ENCODE measurements around the gene BBIP1.
A peak's percentile ranks its signal among the peaks of the same experiment; 100 is the strongest.

BBIP1 gene, protein sequence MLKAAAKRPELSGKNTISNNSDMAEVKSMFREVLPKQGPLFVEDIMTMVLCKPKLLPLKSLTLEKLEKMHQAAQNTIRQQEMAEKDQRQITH

DNA sequence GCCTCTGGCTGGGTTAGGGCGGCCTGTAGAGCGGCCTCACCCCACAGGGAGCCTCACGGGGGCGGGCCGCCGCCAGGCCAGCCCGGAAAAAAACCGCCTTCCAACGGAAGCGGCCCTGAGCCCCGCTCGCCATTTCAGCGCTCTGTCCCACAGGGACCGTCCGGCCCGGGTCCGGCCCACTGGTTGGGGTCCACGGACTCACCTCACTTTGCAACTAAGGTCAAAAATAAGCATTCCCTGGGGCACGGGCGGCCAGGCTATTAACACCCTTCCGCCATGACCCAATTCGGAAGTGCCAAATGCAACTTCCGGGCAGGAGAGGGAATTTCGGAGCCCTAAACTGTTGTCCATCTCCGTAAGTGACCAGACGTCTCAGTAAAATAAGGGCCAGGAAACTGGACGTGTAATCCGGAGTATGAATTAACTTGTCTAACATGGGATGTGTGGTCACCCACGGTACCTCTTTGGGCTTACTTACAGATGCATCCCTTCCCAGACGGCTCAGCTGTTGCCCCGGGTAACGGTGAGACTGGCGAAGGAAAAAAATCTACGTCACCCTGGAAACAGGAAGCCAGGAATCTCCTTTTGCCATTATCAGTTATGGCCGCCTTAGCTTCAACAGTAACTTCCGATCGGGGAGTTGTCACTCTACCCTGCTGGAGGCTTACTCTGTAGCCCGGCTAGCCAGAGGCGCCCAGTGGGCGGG is at the start of gene BBIP1:
Gene BBIP1 (minus strand): TSS at position 538 of the 706 bp plus-strand sequence. CDS start 1,023 bp downstream, outside the sequence.
- DNase-seq (ENCODE audit: low read depth), result peak; percentile 100

DNA sequence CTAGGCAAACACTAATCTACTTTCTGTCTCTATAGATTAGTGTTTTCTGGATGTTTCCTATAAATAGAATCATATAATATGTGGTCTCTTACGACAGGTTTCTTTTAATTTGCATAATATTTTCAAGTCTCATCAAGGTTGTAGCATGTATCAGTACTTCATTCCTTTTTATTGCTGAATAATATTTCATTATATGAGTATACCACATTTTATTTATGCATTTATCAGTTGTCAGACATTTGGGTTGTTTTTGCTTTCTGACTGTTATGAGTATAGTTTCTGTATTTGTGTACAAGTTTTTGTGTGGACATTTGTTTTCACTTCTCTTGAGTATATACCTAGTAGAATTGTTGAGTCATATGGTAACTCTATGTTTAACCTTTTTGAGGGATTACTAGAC is 48.7 kb upstream of the BBIP1 start:
- no peak for DNase-seq (ENCODE audit: low read depth)

DNA sequence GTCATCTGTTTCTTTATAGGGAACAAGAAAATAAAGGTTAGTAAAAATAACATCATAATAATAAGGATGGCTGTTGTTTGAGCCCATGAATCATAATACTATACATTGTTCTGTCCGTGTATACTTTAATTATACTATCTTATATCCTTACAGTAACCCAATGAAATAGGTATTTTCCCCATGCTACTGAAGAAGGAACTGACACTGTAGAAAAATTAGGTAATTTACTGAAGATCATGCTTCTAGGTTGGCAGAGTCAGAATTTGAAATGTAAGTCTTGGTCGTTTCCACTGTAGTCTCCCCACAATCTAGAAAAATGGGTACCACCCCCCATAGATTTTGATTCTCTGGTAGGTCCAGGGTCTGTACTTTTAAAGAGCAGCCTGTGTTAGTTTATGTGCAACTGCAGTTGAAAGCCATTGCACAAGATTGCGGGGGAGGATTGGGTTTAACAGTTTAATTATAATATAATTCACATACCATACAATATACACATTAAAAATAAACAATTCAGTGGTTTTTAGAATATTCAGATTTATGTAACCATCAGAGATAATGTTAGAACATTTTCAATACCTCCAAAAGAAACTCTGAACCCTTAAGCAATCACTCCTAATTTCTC is 48.1 kb upstream of the BBIP1 start:
- DNase-seq (ENCODE audit: low read depth), result no peak

DNA sequence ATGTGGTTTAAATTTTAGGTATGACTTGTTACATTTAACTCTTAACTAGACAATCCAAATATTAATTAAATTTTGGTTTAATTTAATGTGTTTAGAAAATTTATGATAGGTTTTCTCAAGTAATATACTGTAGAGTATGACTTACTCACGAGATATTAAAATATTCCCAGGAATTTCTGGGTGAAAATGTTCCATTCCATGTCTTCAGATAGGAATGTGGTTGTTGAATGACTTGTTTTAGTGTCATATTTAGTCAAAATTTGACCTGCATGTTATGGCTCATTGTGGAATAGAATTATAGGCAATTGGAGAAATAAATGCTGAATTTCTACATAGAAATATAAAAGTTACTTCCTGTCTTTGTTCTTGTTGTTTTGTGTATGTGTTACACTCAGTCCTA is 47.2 kb upstream of the BBIP1 start:
- no peak for DNase-seq (ENCODE audit: low read depth)

DNA sequence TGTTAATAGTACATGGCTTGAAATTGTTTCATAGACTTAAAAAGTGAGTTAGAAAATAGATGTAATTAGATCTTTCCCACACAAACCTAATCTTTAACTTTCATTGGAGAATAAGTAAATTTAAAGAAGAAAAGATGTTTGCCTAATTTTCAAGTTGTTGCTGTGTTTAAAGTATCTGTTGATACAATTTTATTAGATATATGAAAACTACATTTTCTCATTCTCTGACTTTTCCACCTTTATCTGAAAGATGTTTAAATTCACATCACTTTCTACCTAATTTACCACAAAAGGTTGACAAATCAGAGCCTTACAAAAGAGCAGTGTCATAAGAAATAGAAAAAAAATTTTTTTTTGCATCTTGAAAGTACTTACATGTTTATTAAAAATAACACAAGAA is 46.2 kb upstream of the BBIP1 start:
- DNase-seq (ENCODE audit: low read depth), result no peak

DNA sequence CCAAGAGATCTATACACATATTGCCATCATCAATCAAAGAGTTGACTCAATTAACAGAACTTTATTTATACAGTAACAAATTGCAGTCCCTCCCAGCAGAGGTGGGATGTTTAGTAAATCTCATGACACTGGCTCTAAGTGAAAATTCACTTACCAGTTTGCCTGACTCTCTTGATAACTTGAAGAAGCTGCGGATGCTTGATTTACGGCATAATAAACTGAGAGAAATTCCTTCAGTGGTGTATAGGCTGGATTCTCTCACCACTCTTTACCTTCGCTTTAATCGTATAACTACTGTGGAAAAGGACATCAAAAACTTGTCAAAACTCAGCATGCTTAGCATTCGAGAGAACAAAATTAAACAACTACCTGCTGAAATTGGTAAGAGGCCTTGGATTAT is 45.7 kb upstream of the BBIP1 start:
- no peak for DNase-seq (ENCODE audit: low read depth)

DNA sequence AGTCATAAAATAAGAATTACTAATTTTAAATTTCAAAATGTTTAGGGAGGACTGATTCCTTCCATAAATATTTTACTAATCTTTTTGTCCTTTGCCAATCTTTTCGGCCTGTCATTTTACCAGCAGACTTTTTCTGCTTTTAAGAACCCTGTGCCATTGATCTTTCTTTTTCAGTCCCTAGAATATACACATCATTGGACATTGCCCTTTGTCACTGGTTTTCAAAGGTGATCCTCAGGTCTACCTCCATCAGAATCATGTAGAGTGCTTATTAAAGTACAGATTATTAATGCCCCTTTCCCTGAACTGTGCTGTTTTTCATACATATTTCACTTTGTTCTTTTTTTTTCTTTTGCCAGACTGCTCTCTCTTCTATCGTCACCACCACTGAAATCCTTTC is 44.2 kb upstream of the BBIP1 start:
- DNase-seq (ENCODE audit: low read depth), result no peak

DNA sequence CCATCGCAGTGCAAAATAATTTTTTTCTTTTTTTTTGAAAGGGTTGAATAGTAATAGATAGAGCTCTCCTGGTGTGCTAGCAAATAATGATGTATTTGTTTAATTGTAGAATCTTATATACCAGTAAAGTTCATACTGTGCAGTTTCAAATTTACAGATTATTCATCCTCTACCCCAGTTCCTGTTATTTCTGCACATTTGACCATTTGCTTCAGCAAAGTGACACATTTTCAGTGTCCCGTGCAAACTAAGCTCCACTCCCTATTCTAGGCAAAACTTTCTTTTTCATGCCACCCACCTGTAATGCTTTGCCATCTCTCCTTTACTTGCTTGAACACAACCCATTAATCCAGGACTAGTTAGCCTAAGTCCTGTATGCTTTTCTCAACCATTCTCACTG is 43.5 kb upstream of the BBIP1 start:
- DNase-seq (ENCODE audit: low read depth), result no peak

DNA sequence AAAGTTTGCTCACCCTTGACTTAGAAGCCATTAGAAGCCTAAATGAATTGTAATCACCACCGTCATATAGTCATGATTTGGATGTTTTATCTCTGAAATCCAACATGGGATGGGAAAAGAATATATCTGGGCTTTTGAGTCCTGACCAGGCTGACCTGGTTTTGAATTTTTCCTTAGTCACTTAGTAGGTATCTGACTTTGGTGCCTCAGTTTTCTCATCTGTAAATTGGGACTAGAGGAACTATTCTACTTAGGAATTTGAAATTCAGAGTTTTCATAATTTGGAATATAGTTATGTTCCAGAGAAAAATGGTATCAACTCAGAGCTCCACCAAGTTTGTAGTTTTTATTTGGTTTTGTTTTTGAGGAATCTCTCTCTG is 41.3 kb upstream of the BBIP1 start:
- no peak for DNase-seq (ENCODE audit: low read depth)

DNA sequence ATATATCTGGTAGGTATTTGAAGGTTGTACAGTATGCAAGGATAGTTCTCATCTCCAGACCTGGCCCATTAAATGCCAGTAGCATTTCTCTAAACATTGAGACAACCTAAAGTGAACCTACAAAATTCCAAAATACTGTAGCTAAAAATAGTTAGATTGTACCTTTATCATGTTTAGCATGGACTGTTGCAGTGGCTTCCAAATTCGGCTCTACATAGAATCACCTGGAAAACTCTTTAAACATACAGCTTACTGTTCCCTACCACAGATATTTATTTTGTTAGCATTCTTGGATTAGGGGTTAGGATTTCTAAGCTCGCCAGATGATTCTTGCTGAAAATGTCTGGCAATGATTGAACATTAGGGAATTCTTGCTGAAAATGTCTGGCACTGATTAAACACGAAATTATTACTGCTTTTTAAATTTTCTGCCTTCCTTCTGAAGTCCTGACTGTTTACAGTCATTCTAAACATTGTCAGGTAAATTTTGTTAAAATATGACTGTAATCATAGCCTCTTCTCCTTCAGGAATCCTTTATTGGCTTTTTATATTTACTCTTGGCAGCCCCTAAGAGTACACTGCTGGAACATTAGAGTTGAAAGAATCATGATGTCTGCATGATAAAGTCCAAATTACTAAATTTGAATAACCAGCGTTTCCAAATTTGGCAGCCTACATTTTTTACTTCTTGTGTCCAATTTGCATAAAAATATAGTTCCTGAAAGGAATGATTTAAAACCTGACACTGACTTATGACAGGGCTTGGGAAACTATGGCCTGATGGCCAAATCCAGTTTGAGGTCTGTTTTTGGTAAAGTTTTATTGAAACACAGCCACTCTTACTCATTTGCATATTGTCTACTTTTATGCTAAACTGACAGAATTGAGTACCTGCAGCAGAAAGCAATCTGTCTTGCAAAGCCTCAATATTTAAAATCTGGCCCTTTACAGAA is 40.7 kb upstream of the BBIP1 start:
- no peak for DNase-seq (ENCODE audit: low read depth)

DNA sequence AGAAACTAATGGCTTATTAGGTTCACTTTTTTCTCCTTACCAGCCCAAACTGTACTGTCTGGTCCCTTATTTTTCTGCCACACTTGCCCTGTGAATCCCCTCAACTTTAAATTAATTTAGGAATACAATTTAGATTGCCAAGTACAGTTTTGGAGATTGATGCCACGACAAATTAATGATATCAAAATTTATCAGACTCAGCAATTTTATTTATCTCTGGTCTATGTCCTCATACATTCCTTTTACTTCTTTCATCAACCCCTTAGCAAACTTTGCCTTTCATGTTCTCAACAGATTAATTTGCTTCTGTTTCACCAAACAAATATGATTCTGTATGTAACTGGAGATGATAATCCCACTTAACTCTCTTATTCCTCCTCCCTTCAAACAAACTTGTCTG is 38.6 kb upstream of the BBIP1 start:
- no peak for DNase-seq (ENCODE audit: low read depth)

DNA sequence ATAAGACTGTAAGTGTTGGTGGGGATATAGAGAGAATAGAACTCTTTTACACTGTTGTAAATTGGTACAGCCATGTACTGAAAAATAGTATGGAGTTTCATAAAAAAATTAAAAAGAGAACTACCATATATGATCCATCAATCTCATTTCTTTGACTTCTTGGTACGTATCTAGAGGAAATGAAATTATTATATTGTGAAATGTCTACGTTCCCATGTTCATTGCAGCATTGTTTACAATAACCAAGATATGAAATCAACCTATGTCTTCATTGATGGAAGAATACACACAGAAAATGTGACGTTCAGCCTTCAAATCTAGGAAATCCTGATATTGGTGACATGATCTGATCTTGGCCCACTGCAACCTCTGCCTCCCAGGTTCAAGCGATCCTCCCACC is 32.4 kb upstream of the BBIP1 start:
- DNase-seq (ENCODE audit: low read depth), result no peak

DNA sequence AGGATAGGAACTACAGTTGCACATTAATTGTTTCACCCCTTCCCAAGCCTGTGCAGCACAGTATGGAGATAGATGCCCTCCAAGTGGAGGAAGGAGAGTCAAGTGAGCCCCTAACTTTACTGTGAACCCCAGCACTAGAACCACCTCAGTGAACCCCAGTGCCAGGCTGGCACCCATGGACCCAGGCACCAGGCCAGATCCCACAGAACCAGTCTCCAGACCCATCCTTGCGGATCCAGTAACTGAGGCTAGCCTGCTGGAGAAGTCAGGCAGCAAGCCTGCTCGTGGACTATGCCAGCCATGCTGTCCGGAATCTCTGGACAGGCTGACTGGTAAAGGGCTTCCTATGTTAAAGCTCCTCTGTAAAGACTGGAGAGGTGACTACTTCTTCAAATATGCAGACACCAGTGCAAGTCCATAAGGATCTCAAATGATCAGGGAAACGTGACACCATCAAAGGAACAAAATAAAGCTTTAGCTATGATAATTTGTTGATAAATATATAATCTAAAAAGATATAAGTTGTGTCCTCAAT is 28.1 kb upstream of the BBIP1 start:
- DNase-seq (ENCODE audit: low read depth), result no peak

DNA sequence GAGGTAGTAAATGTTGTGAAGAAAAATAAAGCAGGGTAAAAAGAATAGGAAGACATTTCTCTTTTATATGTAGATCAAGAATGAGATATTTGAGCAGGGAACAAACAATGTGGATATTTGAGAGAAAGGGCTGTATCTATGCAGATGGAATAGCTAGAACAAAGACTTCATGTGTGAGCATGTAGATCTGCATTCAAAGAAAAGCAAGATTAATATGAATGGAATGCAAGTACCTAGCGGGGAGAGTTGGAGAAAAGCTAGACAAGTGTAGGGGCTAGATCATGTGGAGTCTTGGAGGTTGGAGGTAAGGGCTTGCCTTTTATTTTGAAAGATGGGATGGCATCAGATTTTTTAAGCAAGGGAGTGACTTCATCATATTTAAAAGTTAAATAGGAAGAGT is 27.5 kb upstream of the BBIP1 start:
- no peak for DNase-seq (ENCODE audit: low read depth)

DNA sequence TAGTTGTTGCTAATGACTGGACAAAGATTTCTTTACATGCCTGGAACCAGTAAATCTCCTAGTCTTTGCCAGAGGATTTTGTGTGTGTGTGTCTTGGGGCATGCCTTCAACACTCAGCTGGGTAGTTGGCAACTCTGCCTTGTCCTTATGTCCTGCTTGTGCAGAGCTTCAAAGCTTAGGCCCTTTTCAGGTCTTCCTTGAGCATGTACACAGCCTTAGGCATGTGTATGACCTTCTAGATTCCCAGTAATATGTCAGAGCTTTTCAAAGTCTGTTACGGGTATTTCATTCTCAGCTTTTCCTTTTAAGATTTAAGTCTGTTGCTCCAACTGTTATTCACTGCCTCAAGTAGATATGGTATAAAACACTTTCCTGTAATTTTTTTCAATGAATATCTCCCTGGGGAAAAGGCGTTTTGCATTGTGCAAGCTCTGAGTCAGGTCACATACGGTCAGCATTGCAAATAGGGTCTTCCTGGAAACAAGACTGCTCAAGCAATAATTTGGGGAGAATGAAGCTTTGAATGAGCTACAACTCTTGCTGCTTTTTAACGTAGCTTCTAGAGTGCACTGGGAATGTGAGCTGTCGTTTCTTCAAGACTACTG is 25.9 kb upstream of the BBIP1 start:
- DNase-seq (ENCODE audit: low read depth), result peak; percentile 82

DNA sequence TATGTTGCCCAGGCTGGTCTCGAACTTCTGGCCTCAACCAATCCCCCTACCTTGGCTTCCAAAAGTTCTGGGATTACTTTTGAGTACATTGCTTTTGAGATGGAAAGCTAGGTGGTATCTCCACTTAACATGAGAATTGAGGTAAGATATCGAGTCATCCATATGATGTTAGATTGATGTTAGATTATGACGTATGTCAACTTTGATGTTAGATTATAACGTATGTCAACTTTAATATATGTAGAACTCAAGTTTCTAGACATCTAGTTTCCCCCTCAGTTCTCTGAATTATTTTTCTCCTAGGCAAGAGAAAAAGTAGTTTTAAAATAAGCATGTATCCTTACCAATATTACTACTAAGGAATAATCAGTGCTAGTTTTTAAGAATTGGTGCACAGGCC is 20.4 kb upstream of the BBIP1 start:
- DNase-seq (ENCODE audit: low read depth), result no peak

DNA sequence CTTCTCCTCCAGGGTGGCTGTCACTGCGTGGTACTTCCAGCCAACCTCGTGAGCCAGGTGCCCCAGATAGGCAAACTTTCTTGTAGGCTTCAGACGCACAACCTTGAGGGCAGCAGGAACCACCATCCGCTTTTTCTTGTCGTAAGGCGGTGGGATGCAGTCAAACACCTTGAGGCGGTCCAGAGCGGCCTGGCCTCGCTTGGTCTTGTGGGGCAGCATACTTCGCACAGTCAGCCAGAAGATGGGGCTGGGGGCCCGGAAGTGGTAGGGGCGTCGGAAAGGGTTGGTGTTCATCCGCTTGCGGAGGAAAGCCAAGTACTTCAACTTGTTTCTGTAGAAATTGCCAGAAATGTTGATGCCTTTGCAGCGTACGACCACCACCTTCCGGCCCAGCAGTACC is 17.8 kb upstream of the BBIP1 start:
- DNase-seq (ENCODE audit: low read depth), result no peak

DNA sequence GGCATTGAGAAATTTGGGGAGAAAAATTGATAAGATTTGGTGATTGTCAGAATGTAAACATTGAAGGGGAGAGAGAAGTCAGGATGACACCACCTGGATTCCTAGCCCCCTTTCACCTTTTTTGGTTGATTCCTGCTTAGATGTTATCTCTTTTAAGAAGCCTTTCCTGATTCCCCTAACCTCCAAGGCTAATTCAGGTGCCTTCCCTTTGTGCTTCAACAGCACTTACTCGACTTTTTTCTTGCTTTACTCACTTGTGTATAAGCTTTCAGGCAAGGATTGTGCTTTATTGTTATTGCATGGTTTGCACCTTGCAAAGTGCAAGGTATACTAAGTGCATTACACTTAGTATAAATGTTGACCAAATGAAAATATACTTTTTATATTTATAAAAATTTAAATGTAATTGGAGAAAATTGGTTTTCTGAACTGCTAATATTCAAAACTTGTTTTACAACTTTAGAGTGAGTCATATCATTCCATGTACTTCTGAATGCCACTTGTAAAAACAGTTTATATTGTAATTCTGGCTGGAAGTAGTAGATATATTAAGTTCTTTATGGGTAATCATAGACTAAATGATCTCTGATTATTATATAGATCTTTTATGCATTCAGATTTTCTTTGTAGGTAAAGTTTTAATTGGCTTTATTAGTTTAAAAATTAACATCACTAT is 13.7 kb upstream of the BBIP1 start:
- no peak for DNase-seq (ENCODE audit: low read depth)

DNA sequence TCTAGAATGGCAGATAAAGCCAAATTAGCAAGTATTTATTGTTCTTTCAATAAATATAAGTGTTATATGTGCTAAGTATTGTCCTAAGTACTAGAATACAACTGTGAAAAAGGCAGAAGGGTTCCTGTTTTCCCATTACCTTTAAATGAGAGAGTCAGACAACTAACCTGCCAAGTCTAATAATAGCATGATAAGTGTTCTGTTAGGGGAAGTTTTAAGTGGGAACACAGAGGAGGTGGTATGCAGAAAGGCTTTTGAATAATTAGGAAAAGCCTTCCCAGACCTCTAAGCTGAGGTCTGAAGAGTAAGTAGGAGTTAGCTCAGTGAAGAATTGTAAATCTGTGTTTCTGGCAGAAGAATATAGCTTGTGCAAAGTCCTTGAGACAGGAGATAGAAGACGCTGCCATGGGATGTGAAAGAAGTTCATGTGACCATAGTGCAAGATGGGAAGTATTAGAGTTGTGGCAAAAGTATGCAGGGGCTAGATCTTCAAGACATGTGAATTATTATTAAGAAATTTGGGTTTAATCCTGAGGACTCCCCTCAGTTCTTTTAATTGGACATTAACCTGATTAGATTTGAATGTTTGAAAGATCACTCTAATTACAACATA is 12.9 kb upstream of the BBIP1 start:
- no peak for DNase-seq (ENCODE audit: low read depth)

DNA sequence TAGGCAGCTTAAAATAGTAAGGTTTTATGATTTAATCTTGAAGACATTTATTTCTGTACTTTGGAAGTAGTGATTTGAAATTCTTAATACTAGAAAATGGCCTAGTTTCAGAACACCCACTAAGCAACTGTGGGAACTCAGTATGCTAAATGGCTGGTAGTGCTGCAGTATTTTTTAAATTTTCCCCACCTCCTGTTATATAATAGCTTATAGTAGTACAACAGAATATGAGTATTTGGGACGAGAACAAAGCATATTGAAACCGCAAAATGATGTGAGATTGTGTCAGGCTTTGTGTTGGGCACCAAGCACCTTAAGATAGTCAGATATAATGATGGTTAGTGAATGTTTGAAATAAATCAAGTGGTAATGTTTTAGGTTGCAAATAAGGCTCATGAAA is 8.5 kb upstream of the BBIP1 start:
- no peak for DNase-seq (ENCODE audit: low read depth)

DNA sequence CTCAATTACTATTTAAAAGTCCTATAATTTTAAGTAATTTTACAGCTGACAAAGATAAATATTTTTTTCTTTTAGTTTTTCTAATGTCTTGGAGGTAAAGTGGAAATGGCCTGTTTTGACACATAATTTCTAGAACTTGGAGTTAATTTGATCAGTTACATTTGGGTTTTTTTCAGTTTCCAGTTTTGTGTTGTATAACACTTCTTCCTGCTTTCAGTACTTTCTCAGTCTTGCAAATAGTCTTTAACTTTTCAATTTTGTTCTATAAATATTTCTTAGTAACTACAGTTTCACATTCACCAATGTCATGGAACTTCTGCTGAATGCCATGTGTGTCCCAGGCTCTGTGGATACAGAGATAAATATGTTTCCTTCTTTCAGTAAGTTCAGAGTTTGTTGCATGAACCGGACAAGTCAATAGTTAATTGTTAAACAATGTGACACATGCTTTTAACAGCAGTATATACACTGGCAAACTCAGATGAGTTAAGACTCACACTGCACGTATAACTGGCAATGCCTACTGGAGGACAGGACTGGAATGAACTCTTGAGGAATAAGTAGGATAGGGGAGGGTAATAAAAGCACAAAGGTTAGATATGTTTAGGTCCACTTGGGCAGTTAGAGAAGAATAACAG is 5.0 kb upstream of the BBIP1 start:
- DNase-seq (ENCODE audit: low read depth), result no peak

All from stromal cell of bone marrow (primary cell).